Measurements from ENCODE around the gene CRIP1.
A peak's percentile ranks its signal among the peaks of the same experiment; 100 is the strongest.

Gene CRIP1

GRCh38 chr14:105475269-105476096, 11.2 kb upstream of the CRIP1 start:
- TF ChIP-seq CTCF (IDR thresholded peaks at IDR 0.05): no peak
- peaks cover 18 to 83% (median 70%) of the 10 kb centered on the region in 4 donors for H3K4me1 ChIP-seq
- DNase-seq: peak; percentile 71 to 88
- peak overlapping the region; percentile 97 to 98 for H3K27ac ChIP-seq
- intact Hi-C loops (cut with DNase I; ENCODE audit: low total_unique reads): loop anchor here (10.0 kb wide), 1 partner anchor 721 kb away; the partner anchor contains the start of gene SIVA1
- no peaks in the 10 kb centered on the region for H3K9me3 ChIP-seq
- H3K36me3 ChIP-seq: peaks cover 6 to 23% (median 14%) of the 10 kb centered on the region in 3 donors
- H3K27me3 ChIP-seq: no peaks in the 10 kb centered on the region
- peak overlapping the region; percentile 76 to 88 for H3K4me3 ChIP-seq

- Histone ChIP-seq H3K36me3 (peaks cover 6 to 23% (median 14%) of the 10 kb centered on the region in 3 donors), H3K27ac (peak overlapping the region; percentile 97 to 98), H3K4me3 (peak overlapping the region; percentile 76 to 88), H3K4me1 (peaks cover 20 to 83% (median 71%) of the 10 kb centered on the region in 4 donors), H3K27me3 (no peaks in the 10 kb centered on the region), H3K9me3 (no peaks in the 10 kb centered on the region)
- peak; percentile 76 to 93 for DNase-seq
- intact Hi-C loops (cut with DNase I; ENCODE audit: low total_unique reads): loop anchor here (10.0 kb wide), 1 partner anchor 721 kb away; the partner anchor contains the start of gene SIVA1
- TF ChIP-seq CTCF (IDR thresholded peaks at IDR 0.05): no peak
These were observed 10.4 kb upstream of the CRIP1 start for GRCh38 chr14:105476097-105476830.

- peaks cover 6 to 23% (median 14%) of the 10 kb centered on the region in 3 donors for H3K36me3 ChIP-seq
- no peaks in the 10 kb centered on the region for H3K27me3 ChIP-seq
- peak overlapping the region; percentile 97 to 98 for H3K27ac ChIP-seq
- DNase-seq: no peak
- TF ChIP-seq CTCF (IDR thresholded peaks at IDR 0.05): no peak
- H3K4me1 ChIP-seq: peaks cover 23 to 83% (median 71%) of the 10 kb centered on the region in 4 donors
- intact Hi-C loops (cut with DNase I; ENCODE audit: low total_unique reads): loop anchor here (10.0 kb wide), 1 partner anchor 722 kb away; the partner anchor contains the start of gene SIVA1
- no peaks in the 10 kb centered on the region for H3K9me3 ChIP-seq
- H3K4me3 ChIP-seq: peak overlapping the region; percentile 76 to 88
These were observed 9.6 kb upstream of the CRIP1 start for GRCh38 chr14:105476831-105477659.

- DNase-seq: peak in 1 of 2 donors; percentile 66
- peak overlapping the region; percentile 97 to 98 for H3K27ac ChIP-seq
- TF ChIP-seq CTCF (IDR thresholded peaks at IDR 0.05): no peak
These were observed 8.9 kb upstream of the CRIP1 start for GRCh38 chr14:105477660-105478397.

More at GRCh38 chr14:105477660-105478397, 8.9 kb upstream of the CRIP1 start:
- peaks cover 23 to 83% (median 71%) of the 10 kb centered on the region in 4 donors for H3K4me1 ChIP-seq
- H3K27me3 ChIP-seq: no peaks in the 10 kb centered on the region
- intact Hi-C loops (cut with DNase I; ENCODE audit: low total_unique reads): loop anchor here (10.0 kb wide), 1 partner anchor 723 kb away; the partner anchor contains the start of gene SIVA1
- peaks cover 6 to 23% (median 14%) of the 10 kb centered on the region in 3 donors for H3K36me3 ChIP-seq
- H3K9me3 ChIP-seq: no peaks in the 10 kb centered on the region
- peak overlapping the region; percentile 76 to 88 for H3K4me3 ChIP-seq
